Mesenchymal stem cell (in vitro differentiated cells and primary cell): ENCODE measurements around the gene PGAM1.
A peak's percentile ranks its signal among the peaks of the same experiment; 100 is the strongest.
"Not testable (repeated sequence)": the region's sequence is repeated elsewhere in the genome, so short reads cannot be mapped to it uniquely, and the experiment has no call there.

Experiments used
- DNase-seq: peaks from one replicate; pipeline ENCODE4 v3.0.0-alpha.2; 2013
- H2AFZ ChIP-seq: one replicate; pipeline ENCODE4 v1.6.1; 2013; ENCODE audit warnings: low read depth, mild to moderate bottlenecking, control low read depth, inconsistent platforms, low read length, moderate library complexity
- H2AK5ac ChIP-seq: 2 replicates; pipeline ENCODE4 v1.6.1; 2013; ENCODE audit warnings: low read length, moderate library complexity, mild to moderate bottlenecking, inconsistent platforms; ENCODE audit not compliant: severe bottlenecking
- H2BK120ac ChIP-seq: one replicate; pipeline ENCODE4 v1.6.1; 2013; ENCODE audit warnings: low read depth, mild to moderate bottlenecking, inconsistent platforms, low read length, moderate library complexity
- H2BK12ac ChIP-seq, 2 experiments: one replicate each; pipeline ENCODE4 v1.6.1; 2013; ENCODE audit warnings: inconsistent platforms in 2 of 2, low read length in 2 of 2, mild to moderate bottlenecking in 2 of 2, moderate library complexity in 2 of 2, control low read depth in 1 of 2
- H2BK15ac ChIP-seq: one replicate; pipeline ENCODE4 v1.6.1; 2013; ENCODE audit warnings: mild to moderate bottlenecking, low read depth, inconsistent platforms; ENCODE audit not compliant: poor library complexity, severe bottlenecking
- H2BK5ac ChIP-seq: 2 replicates; pipeline ENCODE4 v1.6.1; 2013; ENCODE audit warnings: low read depth, mild to moderate bottlenecking, low read length, control low read depth, inconsistent platforms; ENCODE audit not compliant: poor library complexity, severe bottlenecking
- H3K14ac ChIP-seq, 2 experiments: one replicate each; pipeline ENCODE4 v1.6.1; 2013; ENCODE audit warnings: inconsistent platforms in 2 of 2, low read length in 2 of 2, control low read depth in 1 of 2, mild to moderate bottlenecking in 1 of 2, moderate library complexity in 1 of 2
- H3K18ac ChIP-seq, 2 experiments: one replicate each; pipeline ENCODE4 v1.6.1; 2013; ENCODE audit warnings: inconsistent platforms in 2 of 2, low read length in 2 of 2, control low read depth in 1 of 2, low read depth in 1 of 2, mild to moderate bottlenecking in 1 of 2
- H3K23ac ChIP-seq, 2 experiments: one replicate each; pipeline ENCODE4 v1.6.1; 2013; ENCODE audit warnings: inconsistent platforms in 2 of 2, low read length in 2 of 2, mild to moderate bottlenecking in 2 of 2, moderate library complexity in 2 of 2, control low read depth in 1 of 2
- H3K27ac ChIP-seq: 2 replicates; pipeline ENCODE4 v1.5.1; 2013; ENCODE audit warnings: mild to moderate bottlenecking, moderate library complexity, low read length, control low read depth, inconsistent platforms; ENCODE audit not compliant: poor library complexity, severe bottlenecking
- H3K27me3 ChIP-seq, 2 experiments: 2 replicates each; pipeline versions ENCODE4 v1.6.1 to v1.7.0; 2013; ENCODE audit warnings: low read length in 2 of 2, mild to moderate bottlenecking in 2 of 2, moderate library complexity in 2 of 2, control low read depth in 1 of 2, inconsistent platforms in 1 of 2; ENCODE audit not compliant: control insufficient read depth in 1 of 2, insufficient read depth in 1 of 2
- H3K36me3 ChIP-seq, 2 experiments: 2 replicates each; pipeline versions ENCODE4 v1.6.1 to v1.7.0; 2013; ENCODE audit warnings: low read length in 2 of 2, control low read depth in 1 of 2, inconsistent platforms in 1 of 2, low read depth in 1 of 2, mild to moderate bottlenecking in 1 of 2; ENCODE audit not compliant: insufficient read depth in 2 of 2, control insufficient read depth in 1 of 2
- H3K4ac ChIP-seq, 2 experiments: one replicate each; pipeline ENCODE4 v1.6.1; 2013; ENCODE audit warnings: inconsistent platforms in 2 of 2, low read length in 2 of 2, mild to moderate bottlenecking in 2 of 2, moderate library complexity in 2 of 2, control low read depth in 1 of 2, low read depth in 1 of 2
- H3K4me1 ChIP-seq: 2 replicates; pipeline ENCODE4 v1.6.1; 2013; ENCODE audit warnings: low read depth, low read length, control low read depth; ENCODE audit not compliant: control insufficient read depth, insufficient read depth
- H3K4me2 ChIP-seq: 2 replicates; pipeline ENCODE4 v1.6.1; 2013; ENCODE audit warnings: low read length, mild to moderate bottlenecking, inconsistent platforms; ENCODE audit not compliant: poor library complexity, severe bottlenecking
- H3K4me3 ChIP-seq, 2 experiments: 2 replicates each; pipeline versions ENCODE4 v1.5.1 to v1.7.0; 2013; ENCODE audit warnings: low read length in 2 of 2, mild to moderate bottlenecking in 2 of 2, control low read depth in 1 of 2, low read depth in 1 of 2; ENCODE audit not compliant: insufficient read depth in 1 of 2
- H3K79me1 ChIP-seq: replicated peaks from 2 replicates; pipeline ENCODE4 v1.6.1; 2013; ENCODE audit warnings: mild to moderate bottlenecking, control low read depth, low read length, inconsistent platforms; ENCODE audit not compliant: poor library complexity, severe bottlenecking
- H3K9ac ChIP-seq: 2 replicates; pipeline ENCODE4 v1.7.0; 2013; ENCODE audit warnings: mild to moderate bottlenecking, low read length, moderate library complexity
- H3K9me3 ChIP-seq: 2 replicates; pipeline ENCODE4 v1.7.0; 2013; ENCODE audit warnings: mild to moderate bottlenecking, low read length; ENCODE audit not compliant: control insufficient read depth
- H4K8ac ChIP-seq: one replicate; pipeline ENCODE4 v1.6.1; 2013; ENCODE audit warnings: inconsistent platforms, mild to moderate bottlenecking, low read length, moderate library complexity
- H4K91ac ChIP-seq: one replicate; pipeline ENCODE4 v1.6.1; 2013; ENCODE audit warnings: mild to moderate bottlenecking, low read length, inconsistent platforms
- WGBS: methylation state at CpG from one replicate; pipeline ENCODE4 v1.1.7; 2013; ENCODE audit warnings: mixed read lengths; 5-methylcytosine and 5-hydroxymethylcytosine counted together

Gene PGAM1

DNA sequence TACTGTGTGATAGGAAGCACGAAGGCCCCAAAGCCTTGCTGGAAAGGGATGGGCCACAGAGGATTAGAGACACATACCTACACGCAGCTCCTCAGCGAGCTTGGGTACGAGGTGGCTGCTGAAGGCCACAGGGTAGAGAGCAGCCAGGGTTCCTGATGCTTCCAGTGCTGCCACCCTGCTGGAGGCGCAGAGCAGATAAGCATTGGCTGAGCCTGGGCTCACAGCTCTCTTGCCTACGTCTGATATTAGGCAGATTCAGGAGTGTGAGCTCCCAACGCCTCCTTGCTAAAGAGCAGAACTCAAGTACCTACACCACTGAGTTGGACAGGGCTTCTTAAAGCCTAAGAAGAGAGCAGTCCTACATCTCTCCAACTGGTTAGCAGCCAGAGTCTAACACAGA is 40.0 kb downstream of the PGAM1 start:
- Histone ChIP-seq H2BK5ac (no peak overlapping the region), H3K27ac (no peak overlapping the region), H3K4ac (no peak overlapping the region), H2BK120ac (no peak overlapping the region), H2BK15ac (no peak overlapping the region), H2AFZ (no peak overlapping the region), H3K9me3 (no peaks in the 10 kb centered on the region), H4K8ac (no peak overlapping the region), H3K23ac (no peak overlapping the region), H3K27me3 (no peaks in the 10 kb centered on the region), H3K18ac (no peak overlapping the region), H3K4me2 (no peak overlapping the region), H2AK5ac (no peak overlapping the region), H3K79me1 (peaks cover 30% of the 10 kb centered on the region), H3K4me3 (no peak overlapping the region), H3K14ac (no peak overlapping the region), H3K9ac (peak overlapping the region; percentile 37), H3K36me3 (peaks cover 76 to 99% of the 10 kb centered on the region in 2 experiments), H3K4me1 (peaks cover 2% of the 10 kb centered on the region), H4K91ac (no peak overlapping the region), H2BK12ac (no peak overlapping the region)
- 98% methylated on average over 7 of the region's 7 CpGs for WGBS
- no peak for DNase-seq

DNA sequence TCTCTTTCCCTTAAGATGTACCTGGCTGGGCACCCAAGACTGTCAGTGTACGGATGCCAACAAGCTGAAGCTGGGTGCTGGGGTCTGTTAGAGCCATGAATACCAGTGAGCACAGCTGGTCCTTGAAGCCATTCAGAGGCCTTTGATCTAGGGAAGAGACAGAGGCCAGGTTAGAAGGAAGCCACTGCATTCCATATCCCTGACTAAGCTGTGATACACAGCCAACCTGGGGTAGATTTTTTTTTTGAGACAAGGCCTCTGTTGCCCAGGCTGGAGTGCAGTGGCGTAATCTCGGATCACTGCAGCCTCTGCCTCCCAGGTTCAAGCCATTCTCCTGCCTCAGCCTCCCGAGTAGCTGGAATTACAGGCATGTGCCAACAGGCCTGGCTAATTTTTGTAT is 40.8 kb downstream of the PGAM1 start:
- no peak overlapping the region for H2BK120ac ChIP-seq
- no peaks in the 10 kb centered on the region for H3K9me3 ChIP-seq
- no peak overlapping the region for H2BK5ac ChIP-seq
- no peak overlapping the region for H3K14ac ChIP-seq
- no peak overlapping the region for H4K91ac ChIP-seq
- peaks cover 2% of the 10 kb centered on the region for H3K4me1 ChIP-seq
- no peak overlapping the region for H3K4me2 ChIP-seq
- H3K4me3 ChIP-seq: no peak overlapping the region
- H3K27ac ChIP-seq: peak overlapping the region; percentile 9
- H2BK15ac ChIP-seq: no peak overlapping the region
- H3K79me1 ChIP-seq: peaks cover 27% of the 10 kb centered on the region
- H2AFZ ChIP-seq: no peak overlapping the region
- H2AK5ac ChIP-seq: no peak overlapping the region
- H3K9ac ChIP-seq: peak overlapping the region; percentile 37
- H3K23ac ChIP-seq: no peak overlapping the region
- H2BK12ac ChIP-seq: no peak overlapping the region
- no peak for DNase-seq
- WGBS: 88% methylated on average over 4 of the region's 4 CpGs
- no peak overlapping the region for H4K8ac ChIP-seq
- H3K4ac ChIP-seq: no peak overlapping the region
- H3K27me3 ChIP-seq: no peaks in the 10 kb centered on the region
- H3K18ac ChIP-seq: no peak overlapping the region
- H3K36me3 ChIP-seq: peaks cover 71 to 99% of the 10 kb centered on the region in 2 experiments

DNA sequence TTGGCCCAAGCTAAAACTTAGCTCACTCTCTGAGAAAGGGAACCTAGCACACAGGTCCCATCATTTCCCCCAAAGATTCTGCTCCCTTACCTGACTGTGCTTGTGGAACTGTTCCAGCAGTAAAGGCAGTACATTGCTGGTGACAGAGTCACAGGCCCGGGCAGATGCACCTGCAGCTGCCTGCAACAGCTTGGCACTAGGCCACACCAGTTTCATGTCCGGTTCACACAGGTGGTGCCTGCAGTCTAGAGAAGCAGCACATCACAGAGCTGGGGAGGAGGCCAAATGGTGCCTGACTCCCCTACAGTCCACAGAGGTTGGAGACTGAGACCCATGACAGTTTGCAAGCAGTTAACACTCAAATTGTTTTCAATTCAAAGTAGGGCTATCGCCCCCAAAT is 42.2 kb downstream of the PGAM1 start:
- H3K14ac ChIP-seq: no peak overlapping the region
- H3K4me3 ChIP-seq: no peak overlapping the region
- no peak for DNase-seq
- H3K9ac ChIP-seq: no peak overlapping the region
- 94% methylated on average over 2 of the region's 3 CpGs for WGBS
- H4K8ac ChIP-seq: no peak overlapping the region
- no peak overlapping the region for H2AK5ac ChIP-seq
- no peak overlapping the region for H2BK15ac ChIP-seq
- H2AFZ ChIP-seq: no peak overlapping the region
- no peak overlapping the region for H4K91ac ChIP-seq
- H3K27me3 ChIP-seq: no peaks in the 10 kb centered on the region
- no peak overlapping the region for H2BK12ac ChIP-seq
- H3K4ac ChIP-seq: no peak overlapping the region
- peaks cover 2% of the 10 kb centered on the region for H3K4me1 ChIP-seq
- H3K4me2 ChIP-seq: no peak overlapping the region
- H3K9me3 ChIP-seq: no peaks in the 10 kb centered on the region
- H2BK120ac ChIP-seq: no peak overlapping the region
- H3K79me1 ChIP-seq: peaks cover 23% of the 10 kb centered on the region
- H3K23ac ChIP-seq: peak overlapping the region in 1 of 2 experiments; percentile 54
- peaks cover 71 to 99% of the 10 kb centered on the region in 2 experiments for H3K36me3 ChIP-seq
- H3K27ac ChIP-seq: no peak overlapping the region
- H2BK5ac ChIP-seq: no peak overlapping the region
- no peak overlapping the region for H3K18ac ChIP-seq

DNA sequence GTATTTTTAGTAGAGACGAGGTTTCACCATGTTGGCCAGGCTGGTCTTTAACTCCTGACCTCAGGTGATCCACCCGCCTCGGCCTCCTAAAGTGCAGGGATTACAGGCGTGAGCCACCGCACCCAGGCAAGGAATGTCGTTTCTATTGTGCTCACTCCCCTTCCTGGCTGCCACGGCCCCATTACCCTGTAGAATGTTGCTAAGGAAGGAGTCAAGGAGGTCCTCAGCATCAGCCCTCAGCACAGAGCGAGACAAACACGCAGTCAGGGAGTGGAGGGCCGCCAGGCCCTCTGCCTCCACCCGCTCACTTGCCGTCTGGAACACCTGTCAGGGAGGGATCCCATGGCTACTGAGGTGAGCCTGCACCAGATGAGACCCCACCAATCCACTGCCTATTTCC is 42.8 kb downstream of the PGAM1 start:
- not testable (repeated sequence) for H3K9me3 ChIP-seq, H2BK5ac ChIP-seq, H2AFZ ChIP-seq, H3K23ac ChIP-seq, H3K4ac ChIP-seq, H3K27ac ChIP-seq, DNase-seq, H2BK120ac ChIP-seq, H3K14ac ChIP-seq, H3K18ac ChIP-seq, H4K8ac ChIP-seq, H3K4me3 ChIP-seq, H2BK15ac ChIP-seq, H3K9ac ChIP-seq, H3K27me3 ChIP-seq, H4K91ac ChIP-seq, H3K4me1 ChIP-seq, H2BK12ac ChIP-seq, H2AK5ac ChIP-seq, H3K4me2 ChIP-seq
- Histone ChIP-seq H3K79me1 (peaks cover 19% of the 10 kb centered on the region), H3K36me3 (peaks cover 72 to 99% of the 10 kb centered on the region in 2 experiments)
- over 99% methylated on average over 12 of the region's 12 CpGs for WGBS
